ENCODE measurements around the gene ANAPC13.

- TF ChIP-seq CTCF (IDR thresholded peaks at IDR 0.05; ENCODE audit: insufficient read depth, low read length, poor library complexity, severe bottlenecking) (no peak), EZH2phosphoT487 (conservative IDR thresholded peaks at IDR 0.05; ENCODE audit: low read length) (no peak)
Observed at GRCh38 chr3:134480546-134480945, 5.2 kb downstream of the ANAPC13 start.
